ENCODE data around the gene PSMD2. TPM values are rescaled to one million over a fixed set of nuclear protein-coding genes. Genes with fewer than 3 reads are reported as not detected.

Gene PSMD2
- total RNA-seq, 1 experiment from 2014 or later = 536 TPM

GRCh38 chr3:184354121-184354728 lies 55.2 kb downstream of the PSMD2 start:
- Histone ChIP-seq H3K9me3 (ENCODE audit: control insufficient read depth, insufficient read depth, low read depth, low read length) (no peaks in the 10 kb centered on the region), H3K27ac (ENCODE audit: low read length) (no peak overlapping the region), H3K36me3 (ENCODE audit: control insufficient read depth, insufficient read depth, low read length) (no peaks in the 10 kb centered on the region; the same call in 1 of the 2 replicates), H3K4me1 (ENCODE audit: control insufficient read depth, insufficient read depth, low read length) (no peaks in the 10 kb centered on the region), H3K27me3 (ENCODE audit: control insufficient read depth, insufficient read depth, low read length) (no peaks in the 10 kb centered on the region), H3K4me3 (ENCODE audit: low read depth in 2 of 2, low read length in 2 of 2) (no peak overlapping the region)
- POLR2A ChIA-PET = no interaction called here
- in situ Hi-C loops (cut with HindIII; ENCODE audit: low pct_unique_long_range_greater_than_20kb, low sequenced_read_pairs) (no loop called here), intact Hi-C loops (cut with micrococcal nuclease; ENCODE audit: unreplicated experiment) (no loop called here)
- no peak for TF ChIP-seq CTCF (IDR thresholded peaks at IDR 0.05)
- no peak for TF ChIP-seq SIN3A (IDR thresholded peaks at IDR 0.05; ENCODE audit: borderline replicate concordance, insufficient read depth, low read depth, low read length)
- no peak for TF ChIP-seq POLR2AphosphoS5 (IDR thresholded peaks at IDR 0.05; ENCODE audit: low read depth, low read length)
- TF ChIP-seq TCF7L2 (IDR thresholded peaks at IDR 0.05; ENCODE audit: low read depth, low read length) = no peak
- TF ChIP-seq REST (IDR thresholded peaks at IDR 0.05; ENCODE audit: insufficient read depth in 1 of 2, low read depth in 2 of 2, low read length in 1 of 2) = no peak
- no peak for DNase-seq (ENCODE audit: low read depth, low spot score)
- CTCF ChIA-PET = interaction anchor here (0.6 to 1.2 kb wide), 4 partner anchors 8 to 335 kb away, joined by 3 to 4 read pairs (median 4); partner anchors contain the start of gene FAM131A
- ATAC-seq = peak; percentile 80
- no TSS peak for BruUV-seq (replicated peaks)

- intact Hi-C loops (cut with micrococcal nuclease; ENCODE audit: unreplicated experiment) (no loop called here), in situ Hi-C loops (cut with HindIII; ENCODE audit: low pct_unique_long_range_greater_than_20kb, low sequenced_read_pairs) (no loop called here)
- H3K36me3 ChIP-seq (ENCODE audit: control insufficient read depth, insufficient read depth, low read length) = no peaks in the 10 kb centered on the region; the same call in 1 of the 2 replicates
- ChIA-PET POLR2A (interaction anchor here (0.6 kb wide), 1 partner anchor 36 kb away, joined by 3 read pairs; no protein-coding TSS in a partner anchor), CTCF (interaction anchor here (1.2 kb wide), 1 partner anchor 159 kb away, joined by 3 read pairs; no protein-coding TSS in a partner anchor)
- BruUV-seq (replicated peaks) = no TSS peak
- H3K4me1 ChIP-seq (ENCODE audit: control insufficient read depth, insufficient read depth, low read length) = no peaks in the 10 kb centered on the region
- DNase-seq (ENCODE audit: low read depth, low spot score) (no peak), ATAC-seq (peak; percentile 53)
- H3K4me3 ChIP-seq (ENCODE audit: low read depth in 2 of 2, low read length in 2 of 2) = no peak overlapping the region
- TF ChIP-seq SIN3A (IDR thresholded peaks at IDR 0.05; ENCODE audit: borderline replicate concordance, insufficient read depth, low read depth, low read length) = no peak
- no peak for TF ChIP-seq POLR2AphosphoS5 (IDR thresholded peaks at IDR 0.05; ENCODE audit: low read depth, low read length)
- TF ChIP-seq TCF7L2 (IDR thresholded peaks at IDR 0.05; ENCODE audit: low read depth, low read length) = no peak
- no peak for TF ChIP-seq CTCF (IDR thresholded peaks at IDR 0.05)
- TF ChIP-seq REST (IDR thresholded peaks at IDR 0.05; ENCODE audit: insufficient read depth in 1 of 2, low read depth in 2 of 2, low read length in 1 of 2) = no peak
- no peaks in the 10 kb centered on the region for H3K27me3 ChIP-seq (ENCODE audit: control insufficient read depth, insufficient read depth, low read length)
- no peaks in the 10 kb centered on the region for H3K9me3 ChIP-seq (ENCODE audit: control insufficient read depth, insufficient read depth, low read depth, low read length)
- no peak overlapping the region for H3K27ac ChIP-seq (ENCODE audit: low read length)
These were observed 55.7 kb downstream of the PSMD2 start for GRCh38 chr3:184354754-184355153.

Measured in Panc1 (cell line).